ENCODE measurements around the gene CDH6. TPM values are rescaled to one million over a fixed set of nuclear protein-coding genes. Genes with fewer than 3 reads are reported as not detected.

Gene CDH6
- total RNA-seq, 4 donors from 2014 or later, result 0.13 to 2.5 (median 0.82) TPM

- DNase-seq (ENCODE audit: low spot score in 2 of 2), result no peak
- intact Hi-C loops (cut with DNase I; ENCODE audit: low total_unique reads), result no loop called here
- 42 to 44% methylated on average over 5 of the region's 5 CpGs for WGBS, 2 donors
- H3K4me3 ChIP-seq (ENCODE audit: low read depth, poor library complexity, severe bottlenecking), result no peak overlapping the region
- TF ChIP-seq CTCF (IDR thresholded peaks at IDR 0.05), result no peak
- TF ChIP-seq POLR2A (IDR thresholded peaks at IDR 0.05), result no peak
These were observed 173.5 kb downstream of the CDH6 start for GRCh38 chr5:31366941-31367340.

GRCh38 chr5:31372124-31372523 is 178.6 kb downstream of the CDH6 start:
- intact Hi-C loops (cut with DNase I; ENCODE audit: low total_unique reads), result no loop called here
- TF ChIP-seq CTCF (IDR thresholded peaks at IDR 0.05), result no peak
- TF ChIP-seq POLR2A (IDR thresholded peaks at IDR 0.05), result no peak
- WGBS, 2 donors, result 23 to 63% methylated on average over 1 of the region's 1 CpG
- no peak overlapping the region for H3K4me3 ChIP-seq (ENCODE audit: low read depth, poor library complexity, severe bottlenecking)
- DNase-seq (ENCODE audit: low spot score in 2 of 2), result no peak

GRCh38 chr5:31375999-31376720 is 182.7 kb downstream of the CDH6 start:
- H3K4me3 ChIP-seq (ENCODE audit: low read depth, poor library complexity, severe bottlenecking), result no peak overlapping the region
- intact Hi-C loops (cut with DNase I; ENCODE audit: low total_unique reads), result no loop called here
- WGBS, 2 donors, result 86 to 87% methylated on average over 10 of the region's 10 CpGs
- TF ChIP-seq POLR2A (IDR thresholded peaks at IDR 0.05) (no peak), CTCF (IDR thresholded peaks at IDR 0.05) (no peak)
- DNase-seq (ENCODE audit: low spot score in 2 of 2), result no peak

GRCh38 chr5:31377274-31377946 is 183.9 kb downstream of the CDH6 start:
- TF ChIP-seq CTCF (IDR thresholded peaks at IDR 0.05) (no peak), POLR2A (IDR thresholded peaks at IDR 0.05) (no peak)
- no peak for DNase-seq (ENCODE audit: low spot score in 2 of 2)
- intact Hi-C loops (cut with DNase I; ENCODE audit: low total_unique reads), result no loop called here
- 86% methylated on average over 6 of the region's 6 CpGs for WGBS, 2 donors
- H3K4me3 ChIP-seq (ENCODE audit: low read depth, poor library complexity, severe bottlenecking), result no peak overlapping the region

GRCh38 chr5:31378136-31378535 is 184.7 kb downstream of the CDH6 start:
- intact Hi-C loops (cut with DNase I; ENCODE audit: low total_unique reads), result no loop called here
- no peak for TF ChIP-seq POLR2A (IDR thresholded peaks at IDR 0.05)
- TF ChIP-seq CTCF (IDR thresholded peaks at IDR 0.05), result no peak
- H3K4me3 ChIP-seq (ENCODE audit: low read depth, poor library complexity, severe bottlenecking), result no peak overlapping the region
- no peak for DNase-seq (ENCODE audit: low spot score in 2 of 2)

Data from lower leg skin (tissue), 4 donors.